Astrocyte (in vitro differentiated cells and primary cell): ENCODE measurements around the gene AFF3. TPM values are rescaled to one million over a fixed set of nuclear protein-coding genes. Genes with fewer than 3 reads are reported as not detected.

Experiments
- DNase-seq: peaks from one replicate; pipeline ENCODE4 v3.0.0-alpha.2; 2010; ENCODE audit warnings: low read depth
- FAIRE-seq: peaks from 2 replicates; lab custom pipeline; 2011; peaks lifted over from hg19 to GRCh38; lab: Jason Lieb, UNC
- H2AFZ ChIP-seq: 2 replicates; pipeline ENCODE4 v1.6.0; 2012; ENCODE audit warnings: low read depth, low read length, inconsistent platforms
- H3K27ac ChIP-seq: 2 replicates; pipeline ENCODE4 v1.5.1; 2011; ENCODE audit warnings: low read depth, low read length, inconsistent platforms
- H3K27me3 ChIP-seq: 2 replicates; pipeline ENCODE4 v1.6.0; 2011; ENCODE audit warnings: low read length, inconsistent platforms; ENCODE audit not compliant: insufficient read depth
- H3K36me3 ChIP-seq: 2 replicates; pipeline ENCODE4 v1.5.1; 2011; ENCODE audit warnings: low read length, inconsistent platforms; ENCODE audit not compliant: insufficient read depth
- H3K4me1 ChIP-seq: 2 replicates; pipeline ENCODE4 v1.5.1; 2011; ENCODE audit warnings: low read length, inconsistent platforms; ENCODE audit not compliant: insufficient read depth
- H3K4me2 ChIP-seq: 2 replicates; pipeline ENCODE4 v1.6.0; 2012; ENCODE audit warnings: low read length, inconsistent platforms
- H3K4me3 ChIP-seq: 2 replicates; pipeline ENCODE4 v1.5.1; 2011; ENCODE audit warnings: low read depth, mild to moderate bottlenecking, low read length, inconsistent platforms; ENCODE audit not compliant: insufficient read depth
- H3K79me2 ChIP-seq: 2 replicates; pipeline ENCODE4 v1.6.0; 2012; ENCODE audit warnings: mild to moderate bottlenecking, low read length, inconsistent platforms; ENCODE audit not compliant: insufficient read depth
- H3K9ac ChIP-seq: 2 replicates; pipeline ENCODE4 v1.6.0; 2012; ENCODE audit warnings: mild to moderate bottlenecking, low read length, inconsistent platforms
- H3K9me3 ChIP-seq: 2 replicates; pipeline ENCODE4 v1.5.1; 2012; ENCODE audit warnings: low read depth, mild to moderate bottlenecking, low read length, inconsistent platforms; ENCODE audit not compliant: insufficient read depth
- H4K20me1 ChIP-seq: 2 replicates; pipeline ENCODE4 v1.6.0; 2012; ENCODE audit warnings: low read length, inconsistent platforms; ENCODE audit not compliant: insufficient read depth
- H3K27ac Mint-ChIP-seq: one replicate; pipeline ENCODE4 v1.8.0; 2021; ENCODE audit warnings: mild to moderate bottlenecking, mixed read lengths; ENCODE audit not compliant: unreplicated experiment
- H3K27me3 Mint-ChIP-seq: one replicate; pipeline ENCODE4 v1.8.0; 2021; ENCODE audit warnings: low read depth, mixed read lengths; ENCODE audit not compliant: unreplicated experiment
- H3K36me3 Mint-ChIP-seq: one replicate; pipeline ENCODE4 v1.8.0; 2021; ENCODE audit warnings: low read depth, mixed read lengths; ENCODE audit not compliant: unreplicated experiment
- H3K4me1 Mint-ChIP-seq: one replicate; pipeline ENCODE4 v1.8.0; 2021; ENCODE audit warnings: low read depth, mixed read lengths; ENCODE audit not compliant: unreplicated experiment
- H3K4me3 Mint-ChIP-seq: one replicate; pipeline ENCODE4 v1.8.0; 2021; ENCODE audit warnings: mild to moderate bottlenecking, moderate library complexity, mixed read lengths; ENCODE audit not compliant: unreplicated experiment
- H3K9me3 Mint-ChIP-seq: one replicate; pipeline ENCODE4 v1.8.0; 2021; ENCODE audit warnings: mild to moderate bottlenecking, mixed read lengths; ENCODE audit not compliant: unreplicated experiment
- CTCF ChIP-seq: IDR thresholded peaks from 2 replicates; pipeline ENCODE4 v1.5.1; 2011; ENCODE audit warnings: low read depth, mild to moderate bottlenecking, inconsistent platforms, low read length, moderate library complexity; ENCODE audit not compliant: insufficient read depth
- EZH2 ChIP-seq: IDR thresholded peaks from 2 replicates; pipeline ENCODE4 v1.6.1; 2012; ENCODE audit warnings: mild to moderate bottlenecking, low read length, inconsistent platforms; ENCODE audit not compliant: insufficient read depth
- total RNA-seq: library from RNA; stranded (reverse); gene quantifications from 2 replicates; pipeline ENCODE4 v1.2.1, GENCODE V29; 2021

Gene AFF3
- total RNA-seq, 1 donor from 2014 or later: 14.7 TPM

- no peaks in the 10 kb centered on the region for H3K9me3 ChIP-seq
These were observed 330.8 kb downstream of the AFF3 start for GRCh38 chr2:99811544-99811943.

GRCh38 chr2:99810225-99810624 is 332.2 kb downstream of the AFF3 start:
- FAIRE-seq (no peak), DNase-seq (no peak)
- TF ChIP-seq EZH2 (no peak), CTCF (no peak)
- H3K27ac ChIP-seq: no peak overlapping the region
- Mint-ChIP-seq H3K36me3 (no peaks in the 10 kb centered on the region), H3K4me1 (peaks cover 38% of the 10 kb centered on the region), H3K9me3 (no peaks in the 10 kb centered on the region), H3K4me3 (no peak overlapping the region), H3K27ac (no peak overlapping the region), H3K27me3 (no peaks in the 10 kb centered on the region)
- no peaks in the 10 kb centered on the region for H3K9me3 ChIP-seq
- no peaks in the 10 kb centered on the region for H4K20me1 ChIP-seq
- no peak overlapping the region for H3K9ac ChIP-seq
- peaks cover 50% of the 10 kb centered on the region for H3K4me1 ChIP-seq
- H2AFZ ChIP-seq: no peak overlapping the region
- no peaks in the 10 kb centered on the region for H3K27me3 ChIP-seq
- no peak overlapping the region for H3K4me2 ChIP-seq
- H3K4me3 ChIP-seq: no peak overlapping the region
- H3K36me3 ChIP-seq: no peaks in the 10 kb centered on the region
- no peaks in the 10 kb centered on the region for H3K79me2 ChIP-seq

More at GRCh38 chr2:99811544-99811943, 330.8 kb downstream of the AFF3 start:
- Mint-ChIP-seq H3K4me3 (no peak overlapping the region), H3K4me1 (peaks cover 28% of the 10 kb centered on the region), H3K36me3 (peaks cover under 1% of the 10 kb centered on the region), H3K27me3 (no peaks in the 10 kb centered on the region), H3K27ac (no peak overlapping the region), H3K9me3 (no peaks in the 10 kb centered on the region)
- FAIRE-seq (peak; percentile 58), DNase-seq (peak; percentile 92)
- H3K4me1 ChIP-seq: peaks cover 40% of the 10 kb centered on the region
- H3K4me2 ChIP-seq: peak overlapping the region; percentile 56
- peak overlapping the region; percentile 21 for H3K9ac ChIP-seq
- H2AFZ ChIP-seq: no peak overlapping the region
- H3K27me3 ChIP-seq: no peaks in the 10 kb centered on the region
- H3K27ac ChIP-seq: peak overlapping the region; percentile 76
- no peak overlapping the region for H3K4me3 ChIP-seq
- TF ChIP-seq CTCF: no peak
- TF ChIP-seq EZH2: no peak
- H3K36me3 ChIP-seq: no peaks in the 10 kb centered on the region
- no peaks in the 10 kb centered on the region for H4K20me1 ChIP-seq
- no peaks in the 10 kb centered on the region for H3K79me2 ChIP-seq

GRCh38 chr2:99809259-99809900 is 333.0 kb downstream of the AFF3 start:
- Mint-ChIP-seq H3K36me3 (no peaks in the 10 kb centered on the region), H3K9me3 (no peaks in the 10 kb centered on the region), H3K4me3 (no peak overlapping the region), H3K4me1 (peaks cover 43% of the 10 kb centered on the region), H3K27ac (no peak overlapping the region), H3K27me3 (no peaks in the 10 kb centered on the region)
- Histone ChIP-seq H3K36me3 (no peaks in the 10 kb centered on the region), H3K27me3 (no peaks in the 10 kb centered on the region), H3K79me2 (no peaks in the 10 kb centered on the region), H2AFZ (no peak overlapping the region), H3K4me2 (peak overlapping the region; percentile 17), H3K9ac (no peak overlapping the region), H3K4me1 (peaks cover 50% of the 10 kb centered on the region), H3K27ac (no peak overlapping the region), H3K9me3 (no peaks in the 10 kb centered on the region), H4K20me1 (no peaks in the 10 kb centered on the region), H3K4me3 (no peak overlapping the region)
- DNase-seq: no peak
- no peak for TF ChIP-seq EZH2
- TF ChIP-seq CTCF: no peak
- FAIRE-seq: no peak
